ENCODE results near the gene PRL. TPM values are rescaled to one million over a fixed set of nuclear protein-coding genes. Genes with fewer than 3 reads are reported as not detected.
A peak's percentile ranks its signal among the peaks of the same experiment; 100 is the strongest.

The PRL gene
- total RNA-seq, 1 experiment from 2014 or later = not detected

DNA sequence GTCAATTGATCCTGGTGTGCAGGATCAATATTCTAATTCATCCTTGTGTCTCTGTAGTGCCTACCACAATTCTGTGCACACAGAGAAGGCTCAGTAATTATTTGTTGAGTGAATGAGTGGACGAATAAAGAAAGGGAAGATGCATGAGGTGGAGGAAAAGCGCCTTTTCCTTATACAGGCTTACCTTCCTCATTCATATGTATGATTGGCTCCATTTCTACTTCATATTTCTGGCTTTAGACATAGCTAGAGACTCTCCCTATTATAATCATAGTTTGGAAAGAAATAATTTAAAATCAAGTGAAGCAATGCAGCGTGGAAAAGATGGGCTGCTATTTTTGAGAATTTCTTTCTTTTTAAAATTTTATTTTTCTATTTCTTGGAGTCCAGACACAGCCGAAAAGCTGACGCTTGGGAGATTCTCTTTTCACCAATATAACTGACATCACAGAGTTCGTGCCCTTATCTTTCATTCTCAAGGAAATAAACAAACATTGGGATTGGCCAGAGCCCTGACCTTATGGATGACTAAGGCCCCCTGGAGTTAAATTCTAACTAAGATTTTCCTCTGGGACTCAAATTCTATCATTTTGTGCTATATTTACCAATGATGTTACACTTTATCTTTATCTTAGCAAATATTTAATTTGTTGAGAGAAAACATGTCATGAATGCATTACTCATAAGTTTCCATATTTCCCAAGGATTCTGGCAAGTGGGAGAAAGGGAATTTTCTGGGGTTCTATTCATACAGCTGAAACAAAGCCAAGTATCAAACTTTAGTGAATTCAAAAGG lies 48.1 kb downstream of the PRL start:
- Histone ChIP-seq H3K4me1 (peaks cover 46% of the 10 kb centered on the region), H3K9me3 (no peaks in the 10 kb centered on the region; the same call in 1 of the 2 replicates), H3K27me3 (replicated peaks; ENCODE audit: control insufficient read depth, insufficient read depth, low read length) (no peaks in the 10 kb centered on the region), H3K36me3 (ENCODE audit: control insufficient read depth, insufficient read depth, low read length) (no peaks in the 10 kb centered on the region), H3K4me3 (ENCODE audit: low read depth, low read length) (no peak overlapping the region)
- Mint-ChIP-seq H3K4me1 (ENCODE audit: low read depth, unreplicated experiment) (peaks cover 31% of the 10 kb centered on the region), H3K27ac (ENCODE audit: unreplicated experiment) (peak overlapping the region; percentile 77), H3K4me3 (ENCODE audit: unreplicated experiment) (no peak overlapping the region), H3K27me3 (ENCODE audit: insufficient read depth, unreplicated experiment) (no peaks in the 10 kb centered on the region), H3K9me3 (ENCODE audit: unreplicated experiment) (peaks cover 3% of the 10 kb centered on the region), H3K36me3 (ENCODE audit: insufficient read depth, unreplicated experiment) (no peaks in the 10 kb centered on the region)
- intact Hi-C loops (cut with micrococcal nuclease; ENCODE audit: unreplicated experiment) = loop anchor here (1.0 to 10.0 kb wide), 2 partner anchors 299 to 654 kb away; partner anchors contain the start of gene SOX4
- ChIA-PET CTCF (interaction anchor here (0.5 to 1.0 kb wide), 2 partner anchors 268 to 660 kb away, joined by 3 to 4 read pairs; no protein-coding TSS in a partner anchor), POLR2A (no interaction called here)
- TF ChIP-seq, protein P1, sequence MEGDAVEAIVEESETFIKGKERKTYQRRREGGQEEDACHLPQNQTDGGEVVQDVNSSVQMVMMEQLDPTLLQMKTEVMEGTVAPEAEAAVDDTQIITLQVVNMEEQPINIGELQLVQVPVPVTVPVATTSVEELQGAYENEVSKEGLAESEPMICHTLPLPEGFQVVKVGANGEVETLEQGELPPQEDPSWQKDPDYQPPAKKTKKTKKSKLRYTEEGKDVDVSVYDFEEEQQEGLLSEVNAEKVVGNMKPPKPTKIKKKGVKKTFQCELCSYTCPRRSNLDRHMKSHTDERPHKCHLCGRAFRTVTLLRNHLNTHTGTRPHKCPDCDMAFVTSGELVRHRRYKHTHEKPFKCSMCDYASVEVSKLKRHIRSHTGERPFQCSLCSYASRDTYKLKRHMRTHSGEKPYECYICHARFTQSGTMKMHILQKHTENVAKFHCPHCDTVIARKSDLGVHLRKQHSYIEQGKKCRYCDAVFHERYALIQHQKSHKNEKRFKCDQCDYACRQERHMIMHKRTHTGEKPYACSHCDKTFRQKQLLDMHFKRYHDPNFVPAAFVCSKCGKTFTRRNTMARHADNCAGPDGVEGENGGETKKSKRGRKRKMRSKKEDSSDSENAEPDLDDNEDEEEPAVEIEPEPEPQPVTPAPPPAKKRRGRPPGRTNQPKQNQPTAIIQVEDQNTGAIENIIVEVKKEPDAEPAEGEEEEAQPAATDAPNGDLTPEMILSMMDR (IDR thresholded peaks at IDR 0.05; ENCODE audit: insufficient read depth in 1 of 2, low read depth in 1 of 2, low read length in 1 of 2, severe bottlenecking in 1 of 2, unreplicated experiment in 1 of 2) = no peak
- peak; percentile 48 to 65 for DNase-seq
- BruUV-seq (replicated peaks) = TSS peak; percentile 94

- POLR2A ChIA-PET = interaction anchor here (0.5 kb wide), 1 partner anchor 640 kb away, joined by 3 read pairs; no protein-coding TSS in a partner anchor
Measured at GRCh38 chr6:22247916-22248482, 48.8 kb downstream of the PRL start.

DNA sequence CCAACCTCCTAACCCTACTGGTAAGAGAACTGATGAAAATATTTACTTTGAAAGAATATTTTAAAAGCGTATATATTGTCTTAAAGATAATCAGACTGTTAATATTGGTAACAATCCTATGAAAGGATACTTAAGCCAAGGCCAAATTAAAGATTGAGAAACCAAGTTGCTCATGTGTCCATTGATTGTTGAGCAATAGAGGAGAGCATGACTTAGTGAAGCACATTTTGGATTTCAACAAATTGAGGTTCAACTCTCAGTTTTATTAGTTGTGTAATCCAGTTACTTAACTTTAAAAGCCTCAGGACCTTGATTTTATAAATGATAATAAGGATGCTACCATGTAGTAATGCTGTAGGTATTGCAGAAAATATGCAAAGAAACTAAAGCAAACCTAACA lies 56.8 kb downstream of the PRL start:
- BruUV-seq (replicated peaks) = no TSS peak
- intact Hi-C loops (cut with micrococcal nuclease; ENCODE audit: unreplicated experiment) = loop anchor here (10.0 kb wide), 1 partner anchor 645 kb away; the partner anchor contains the start of gene SOX4
- no peak for DNase-seq

More at GRCh38 chr6:22247916-22248482, 48.8 kb downstream of the PRL start:
- H3K36me3 ChIP-seq (ENCODE audit: control insufficient read depth, insufficient read depth, low read length) = no peaks in the 10 kb centered on the region
- TF ChIP-seq, protein P1 (IDR thresholded peaks at IDR 0.05; ENCODE audit: insufficient read depth in 1 of 2, low read depth in 1 of 2, low read length in 1 of 2, severe bottlenecking in 1 of 2, unreplicated experiment in 1 of 2) = no peak
- H3K9me3 ChIP-seq = no peaks in the 10 kb centered on the region; the same call in 1 of the 2 replicates
- Mint-ChIP-seq H3K27me3 (ENCODE audit: insufficient read depth, unreplicated experiment) (no peaks in the 10 kb centered on the region), H3K36me3 (ENCODE audit: insufficient read depth, unreplicated experiment) (no peaks in the 10 kb centered on the region), H3K4me1 (ENCODE audit: low read depth, unreplicated experiment) (peaks cover 31% of the 10 kb centered on the region), H3K4me3 (ENCODE audit: unreplicated experiment) (no peak overlapping the region), H3K9me3 (ENCODE audit: unreplicated experiment) (peaks cover 10% of the 10 kb centered on the region), H3K27ac (ENCODE audit: unreplicated experiment) (peak overlapping the region; percentile 77)
- H3K27me3 ChIP-seq (replicated peaks; ENCODE audit: control insufficient read depth, insufficient read depth, low read length) = no peaks in the 10 kb centered on the region
- intact Hi-C loops (cut with micrococcal nuclease; ENCODE audit: unreplicated experiment) = loop anchor here (10.0 kb wide), 1 partner anchor 653 kb away; the partner anchor contains the start of gene SOX4
- no peak for DNase-seq
- CTCF ChIA-PET = interaction anchor here (0.5 kb wide), 1 partner anchor 659 kb away, joined by 4 read pairs; no protein-coding TSS in a partner anchor
- no peak overlapping the region for H3K4me3 ChIP-seq (ENCODE audit: low read depth, low read length)
- H3K4me1 ChIP-seq = peaks cover 46% of the 10 kb centered on the region
- BruUV-seq (replicated peaks) = no TSS peak

More for the DNA sequence above, 56.8 kb downstream of the PRL start:
- H3K4me3 Mint-ChIP-seq (ENCODE audit: unreplicated experiment) = no peak overlapping the region
- no peak overlapping the region for H3K4me3 ChIP-seq (ENCODE audit: low read depth, low read length)
- H3K27me3 ChIP-seq (replicated peaks; ENCODE audit: control insufficient read depth, insufficient read depth, low read length) = no peaks in the 10 kb centered on the region
- H3K9me3 Mint-ChIP-seq (ENCODE audit: unreplicated experiment) = peaks cover 36% of the 10 kb centered on the region
- TF ChIP-seq, protein P1 (IDR thresholded peaks at IDR 0.05; ENCODE audit: insufficient read depth in 1 of 2, low read depth in 1 of 2, low read length in 1 of 2, severe bottlenecking in 1 of 2, unreplicated experiment in 1 of 2) = no peak
- ChIA-PET POLR2A (no interaction called here), CTCF (no interaction called here)
- no peak overlapping the region for H3K27ac Mint-ChIP-seq (ENCODE audit: unreplicated experiment)
- H3K4me1 ChIP-seq = no peaks in the 10 kb centered on the region
- H3K27me3 Mint-ChIP-seq (ENCODE audit: insufficient read depth, unreplicated experiment) = no peaks in the 10 kb centered on the region
- no peaks in the 10 kb centered on the region for H3K4me1 Mint-ChIP-seq (ENCODE audit: low read depth, unreplicated experiment)
- H3K36me3 ChIP-seq (ENCODE audit: control insufficient read depth, insufficient read depth, low read length) = no peaks in the 10 kb centered on the region
- no peaks in the 10 kb centered on the region for H3K36me3 Mint-ChIP-seq (ENCODE audit: insufficient read depth, unreplicated experiment)
- H3K9me3 ChIP-seq = no peaks in the 10 kb centered on the region
